Measurements from ENCODE around the gene PIGH.

Gene PIGH

DNA sequence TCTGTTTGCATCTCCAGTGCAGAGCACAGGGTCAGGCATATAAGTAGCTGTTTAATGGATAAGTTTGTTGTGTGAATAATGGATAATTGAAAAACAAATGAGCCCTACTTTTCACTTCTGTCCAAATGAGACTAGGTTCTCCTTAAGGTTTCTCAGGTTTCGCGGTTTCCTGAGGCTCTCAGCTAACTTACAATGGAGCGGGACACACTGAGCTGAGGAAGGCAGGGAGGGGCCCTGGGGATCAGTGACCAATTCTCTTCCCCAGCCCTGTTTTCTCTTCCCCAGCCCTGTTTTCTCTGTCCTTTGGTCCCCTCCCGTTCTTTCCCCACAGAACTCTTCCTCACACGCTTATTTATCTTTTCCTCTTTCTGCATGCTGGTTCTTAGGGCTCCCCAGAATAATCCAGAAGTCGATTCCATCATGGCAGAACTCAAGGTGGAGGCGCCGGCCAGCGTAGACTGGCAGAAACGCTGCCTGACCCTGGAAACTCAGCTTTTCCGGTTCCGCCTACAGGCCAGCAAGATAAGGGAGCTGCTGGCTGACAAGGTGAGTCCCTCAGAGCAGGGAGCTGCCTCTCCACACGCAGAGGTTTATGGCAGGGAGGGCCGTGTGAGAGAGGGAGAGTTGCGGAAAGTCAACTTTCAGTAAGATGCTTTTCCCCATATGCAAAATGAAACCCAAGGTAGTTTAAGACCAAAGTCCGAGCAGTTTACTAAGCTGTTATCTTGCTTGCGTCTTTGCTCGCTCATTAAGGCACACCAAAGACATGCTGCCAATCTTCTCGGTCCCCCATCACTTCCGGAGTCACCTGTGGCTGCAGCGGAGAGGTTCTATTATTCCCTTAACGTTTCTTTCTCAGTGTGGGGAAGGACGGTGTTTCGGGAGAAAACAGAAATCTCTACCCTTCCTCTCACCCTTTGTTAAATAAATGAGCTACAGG, 58.4 kb downstream of the PIGH start:
- no peaks in the 10 kb centered on the region for H3K36me3 ChIP-seq (replicated peaks; ENCODE audit: low read depth, low read length)
- H3K4me1 ChIP-seq (ENCODE audit: low read length), result peaks cover 7% of the 10 kb centered on the region; the same call in 1 of the 2 replicates
- peaks cover 8% of the 10 kb centered on the region for H3K9me3 ChIP-seq (ENCODE audit: insufficient read depth, low read length)
- no peak overlapping the region for H3K27ac ChIP-seq (ENCODE audit: low read length)
- peak overlapping the region; percentile 89 for H3K4me2 ChIP-seq (ENCODE audit: low read length)
- H3K27me3 ChIP-seq (ENCODE audit: low read depth, low read length), result peaks cover 58% of the 10 kb centered on the region
- peak overlapping the region; percentile 30; the same call in 1 of the 2 replicates for H3K9ac ChIP-seq (ENCODE audit: low read length)
- peak overlapping the region; percentile 96 for H2AFZ ChIP-seq (ENCODE audit: low read depth, low read length)
- no peaks in the 10 kb centered on the region for H3K79me2 ChIP-seq (ENCODE audit: low read length)
- no peak for TF ChIP-seq EZH2phosphoT487 (IDR thresholded peaks at IDR 0.05; ENCODE audit: low read depth)
- TF ChIP-seq, protein P1, sequence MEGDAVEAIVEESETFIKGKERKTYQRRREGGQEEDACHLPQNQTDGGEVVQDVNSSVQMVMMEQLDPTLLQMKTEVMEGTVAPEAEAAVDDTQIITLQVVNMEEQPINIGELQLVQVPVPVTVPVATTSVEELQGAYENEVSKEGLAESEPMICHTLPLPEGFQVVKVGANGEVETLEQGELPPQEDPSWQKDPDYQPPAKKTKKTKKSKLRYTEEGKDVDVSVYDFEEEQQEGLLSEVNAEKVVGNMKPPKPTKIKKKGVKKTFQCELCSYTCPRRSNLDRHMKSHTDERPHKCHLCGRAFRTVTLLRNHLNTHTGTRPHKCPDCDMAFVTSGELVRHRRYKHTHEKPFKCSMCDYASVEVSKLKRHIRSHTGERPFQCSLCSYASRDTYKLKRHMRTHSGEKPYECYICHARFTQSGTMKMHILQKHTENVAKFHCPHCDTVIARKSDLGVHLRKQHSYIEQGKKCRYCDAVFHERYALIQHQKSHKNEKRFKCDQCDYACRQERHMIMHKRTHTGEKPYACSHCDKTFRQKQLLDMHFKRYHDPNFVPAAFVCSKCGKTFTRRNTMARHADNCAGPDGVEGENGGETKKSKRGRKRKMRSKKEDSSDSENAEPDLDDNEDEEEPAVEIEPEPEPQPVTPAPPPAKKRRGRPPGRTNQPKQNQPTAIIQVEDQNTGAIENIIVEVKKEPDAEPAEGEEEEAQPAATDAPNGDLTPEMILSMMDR (IDR thresholded peaks at IDR 0.05; ENCODE audit: low read depth, low read length), result no peak
- H4K20me1 ChIP-seq (ENCODE audit: insufficient read depth, low read length), result no peaks in the 10 kb centered on the region
- peak overlapping the region; percentile 76 for H3K4me3 ChIP-seq (ENCODE audit: low read length)
